MM.1S (cell line): Measurements from ENCODE around the gene RERE.
A peak's percentile ranks its signal among the peaks of the same experiment; 100 is the strongest.

Experiments
- DNase-seq: peaks from one replicate; pipeline ENCODE4 v3.0.0-alpha.2; 2015
- H2AFZ ChIP-seq: fragments of 300-600 bp; sonication (generic); 2 replicates; pipeline ENCODE4 v1.6.0; 2016; ENCODE audit warnings: antibody characterized with exemption, low read length
- H3F3A ChIP-seq: fragments of 300-600 bp; sonication (generic); 2 replicates; pipeline ENCODE4 v1.6.1; 2016; ENCODE audit warnings: mild to moderate bottlenecking, antibody characterized with exemption, low read length, moderate library complexity, mixed read lengths; ENCODE audit not compliant: insufficient read depth
- H3K27ac ChIP-seq: fragments of 300-600 bp; sonication (generic); 2 replicates; pipeline ENCODE4 v1.5.1; 2016; ENCODE audit warnings: mild to moderate bottlenecking, low read length
- H3K27me3 ChIP-seq: fragments of 300-600 bp; sonication (generic); replicated peaks from 2 replicates; pipeline ENCODE4 v1.6.0; 2016; ENCODE audit warnings: low read length; ENCODE audit not compliant: insufficient read depth
- H3K36me3 ChIP-seq: fragments of 300-600 bp; sonication (generic); replicated peaks from 2 replicates; pipeline ENCODE4 v1.6.1; 2016; ENCODE audit warnings: mild to moderate bottlenecking, low read length, mixed read lengths; ENCODE audit not compliant: insufficient read depth
- H3K4me1 ChIP-seq: fragments of 300-600 bp; sonication (generic); 2 replicates; pipeline ENCODE4 v1.6.1; 2016; ENCODE audit warnings: low read length, mixed read lengths
- H3K4me2 ChIP-seq: fragments of 300-600 bp; sonication (generic); 2 replicates; pipeline ENCODE4 v1.6.0; 2016; ENCODE audit warnings: low read depth, low read length
- H3K4me3 ChIP-seq: fragments of 300-600 bp; sonication (generic); 2 replicates; pipeline ENCODE4 v1.5.1; 2016; ENCODE audit warnings: low read length, mixed read lengths
- H3K79me2 ChIP-seq: fragments of 300-600 bp; sonication (generic); 2 replicates; pipeline ENCODE4 v1.6.1; 2016; ENCODE audit warnings: mixed run types, low read length, mixed read lengths
- H3K9ac ChIP-seq: fragments of 300-600 bp; sonication (generic); 2 replicates; pipeline ENCODE4 v1.6.1; 2016; ENCODE audit warnings: low read length, mixed read lengths
- H3K9me2 ChIP-seq: fragments of 300-600 bp; sonication (generic); replicated peaks from 2 replicates; pipeline ENCODE4 v1.6.1; 2016; ENCODE audit warnings: mild to moderate bottlenecking, low read length, mixed read lengths; ENCODE audit not compliant: insufficient read depth
- H3K9me3 ChIP-seq: fragments of 300-600 bp; sonication (generic); replicated peaks from 2 replicates; pipeline ENCODE4 v1.6.1; 2016; ENCODE audit warnings: mild to moderate bottlenecking, low read length, mixed read lengths; ENCODE audit not compliant: insufficient read depth
- H4K20me1 ChIP-seq: fragments of 300-600 bp; sonication (generic); 2 replicates; pipeline ENCODE4 v1.6.1; 2016; ENCODE audit warnings: mild to moderate bottlenecking, low read length, moderate library complexity, mixed read lengths; ENCODE audit not compliant: insufficient read depth
- EZH2 ChIP-seq: fragments of 300-600 bp; sonication (generic); optimal IDR thresholded peaks from 2 replicates; pipeline ENCODE3; 2017; ENCODE audit warnings: low read depth, mild to moderate bottlenecking, antibody characterized with exemption, low read length, mixed read lengths
- EZH2phosphoT487 ChIP-seq: fragments of 300-600 bp; sonication (generic); IDR thresholded peaks from 2 replicates; pipeline ENCODE4 v1.6.1; 2018; ENCODE audit warnings: antibody characterized with exemption, low read length
- TF ChIP-seq, protein P1 (sequence below): fragments of 300-600 bp; sonication (generic); IDR thresholded peaks from 2 replicates; pipeline ENCODE4 v1.5.1; 2016; ENCODE audit warnings: antibody characterized with exemption, low read length, mixed read lengths

RERE gene

DNA sequence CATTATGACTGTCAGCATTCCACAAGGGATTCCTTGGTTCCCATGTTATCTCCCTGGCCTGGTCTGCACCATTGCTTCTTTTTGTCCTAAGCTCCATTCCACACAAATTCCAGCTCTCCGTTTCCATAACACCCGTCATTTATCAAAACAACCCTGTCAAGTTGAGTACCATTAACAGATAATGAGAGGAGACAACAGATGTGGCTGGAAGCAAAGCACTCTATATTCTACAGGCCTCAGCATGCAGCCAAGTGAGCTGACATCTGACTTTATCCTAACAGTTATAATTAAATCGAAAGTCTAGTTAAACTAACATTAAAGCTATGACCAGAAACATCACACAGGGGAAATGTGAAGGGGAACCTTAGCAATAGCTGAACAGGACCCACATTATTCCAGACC is 110.4 kb downstream of the RERE start:
- Histone ChIP-seq H3K4me1 (peaks cover 29% of the 10 kb centered on the region), H3K9me2 (no peaks in the 10 kb centered on the region), H3K27me3 (no peaks in the 10 kb centered on the region), H3K36me3 (no peaks in the 10 kb centered on the region), H3K79me2 (peaks cover 9% of the 10 kb centered on the region), H2AFZ (no peak overlapping the region), H3K9me3 (no peaks in the 10 kb centered on the region), H3F3A (peaks cover 33% of the 10 kb centered on the region), H3K27ac (no peak overlapping the region), H4K20me1 (no peaks in the 10 kb centered on the region), H3K4me2 (no peak overlapping the region), H3K4me3 (no peak overlapping the region), H3K9ac (no peak overlapping the region)
- DNase-seq = no peak
- TF ChIP-seq, protein P1, sequence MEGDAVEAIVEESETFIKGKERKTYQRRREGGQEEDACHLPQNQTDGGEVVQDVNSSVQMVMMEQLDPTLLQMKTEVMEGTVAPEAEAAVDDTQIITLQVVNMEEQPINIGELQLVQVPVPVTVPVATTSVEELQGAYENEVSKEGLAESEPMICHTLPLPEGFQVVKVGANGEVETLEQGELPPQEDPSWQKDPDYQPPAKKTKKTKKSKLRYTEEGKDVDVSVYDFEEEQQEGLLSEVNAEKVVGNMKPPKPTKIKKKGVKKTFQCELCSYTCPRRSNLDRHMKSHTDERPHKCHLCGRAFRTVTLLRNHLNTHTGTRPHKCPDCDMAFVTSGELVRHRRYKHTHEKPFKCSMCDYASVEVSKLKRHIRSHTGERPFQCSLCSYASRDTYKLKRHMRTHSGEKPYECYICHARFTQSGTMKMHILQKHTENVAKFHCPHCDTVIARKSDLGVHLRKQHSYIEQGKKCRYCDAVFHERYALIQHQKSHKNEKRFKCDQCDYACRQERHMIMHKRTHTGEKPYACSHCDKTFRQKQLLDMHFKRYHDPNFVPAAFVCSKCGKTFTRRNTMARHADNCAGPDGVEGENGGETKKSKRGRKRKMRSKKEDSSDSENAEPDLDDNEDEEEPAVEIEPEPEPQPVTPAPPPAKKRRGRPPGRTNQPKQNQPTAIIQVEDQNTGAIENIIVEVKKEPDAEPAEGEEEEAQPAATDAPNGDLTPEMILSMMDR = no peak
- TF ChIP-seq EZH2phosphoT487 (no peak), EZH2 (no peak)

DNA sequence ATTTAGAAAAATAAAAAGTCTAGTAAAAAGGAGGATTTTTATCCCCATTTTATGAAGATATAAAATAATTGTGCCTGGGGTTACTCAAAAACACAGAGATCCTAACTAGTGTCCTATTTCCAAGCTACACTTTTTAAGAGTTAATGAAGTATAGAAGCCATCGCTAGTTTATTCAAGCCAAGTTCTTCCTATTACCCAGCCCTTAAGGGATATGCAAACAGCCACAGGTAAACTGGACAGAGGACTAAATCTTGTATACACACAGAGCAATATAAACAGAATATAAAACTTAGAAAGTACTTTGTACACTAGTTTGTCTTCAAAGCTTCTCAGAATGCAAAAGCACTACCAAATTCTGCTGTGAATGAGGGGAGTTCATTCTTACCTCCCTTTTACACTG is 111.1 kb downstream of the RERE start:
- H3K9me3 ChIP-seq = no peaks in the 10 kb centered on the region
- H3K4me2 ChIP-seq = no peak overlapping the region
- no peak overlapping the region for H3K9ac ChIP-seq
- peaks cover 22% of the 10 kb centered on the region for H3K4me1 ChIP-seq
- H3K27ac ChIP-seq = no peak overlapping the region
- peaks cover 13% of the 10 kb centered on the region for H3K79me2 ChIP-seq
- H2AFZ ChIP-seq = no peak overlapping the region
- H3F3A ChIP-seq = peaks cover 37% of the 10 kb centered on the region
- H3K27me3 ChIP-seq = no peaks in the 10 kb centered on the region
- no peaks in the 10 kb centered on the region for H4K20me1 ChIP-seq
- no peaks in the 10 kb centered on the region for H3K9me2 ChIP-seq
- TF ChIP-seq EZH2 (no peak), EZH2phosphoT487 (no peak)
- TF ChIP-seq, protein P1 = no peak
- no peak for DNase-seq
- H3K36me3 ChIP-seq = no peaks in the 10 kb centered on the region
- H3K4me3 ChIP-seq = no peak overlapping the region

DNA sequence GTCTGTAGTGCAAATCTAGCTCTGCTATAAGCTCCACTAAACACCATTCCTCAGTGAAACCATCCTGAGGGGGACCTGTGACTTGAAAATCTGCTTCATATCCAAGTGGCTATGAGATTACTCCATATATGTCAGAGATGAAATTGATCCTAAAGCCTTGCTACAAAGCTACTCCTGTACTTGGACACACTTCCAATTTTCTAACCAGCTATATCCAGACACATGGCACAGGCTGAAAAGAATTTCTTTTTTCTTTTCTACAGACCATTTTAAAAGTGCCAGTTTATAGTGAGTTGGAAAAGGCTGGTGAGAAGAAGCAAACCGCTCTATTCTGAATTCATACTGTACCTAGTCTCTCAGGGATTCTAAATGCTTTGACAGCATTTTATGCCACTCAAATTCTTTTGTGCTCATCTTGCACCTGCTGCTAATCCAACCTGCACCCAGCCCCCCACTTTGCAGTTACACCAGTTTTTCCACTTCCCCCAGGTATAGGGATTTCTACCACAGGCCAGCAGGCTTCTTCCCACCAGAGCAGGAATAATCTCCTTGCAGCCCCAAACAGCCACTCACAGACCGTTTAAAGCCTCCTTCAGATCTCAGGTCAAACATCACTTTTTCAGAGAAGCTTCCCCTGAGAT is 112.5 kb downstream of the RERE start:
- peak; percentile 64 for DNase-seq
- H3K4me2 ChIP-seq = peak overlapping the region; percentile 71
- no peaks in the 10 kb centered on the region for H3K9me3 ChIP-seq
- no peaks in the 10 kb centered on the region for H3K27me3 ChIP-seq
- 0 out of 2 replicates have a peak overlapping the region, but pooled peaks have one; percentile 5 for H2AFZ ChIP-seq
- no peaks in the 10 kb centered on the region for H4K20me1 ChIP-seq
- peaks cover 30% of the 10 kb centered on the region for H3K4me1 ChIP-seq
- peak overlapping the region; percentile 67 for H3K27ac ChIP-seq
- H3F3A ChIP-seq = peaks cover 44% of the 10 kb centered on the region
- H3K79me2 ChIP-seq = peaks cover 24% of the 10 kb centered on the region
- H3K4me3 ChIP-seq = no peak overlapping the region; the same call in 1 of the 2 replicates
- no peaks in the 10 kb centered on the region for H3K36me3 ChIP-seq
- TF ChIP-seq, protein P1 = no peak
- TF ChIP-seq EZH2phosphoT487 = no peak
- TF ChIP-seq EZH2 = no peak
- H3K9me2 ChIP-seq = no peaks in the 10 kb centered on the region
- no peak overlapping the region; the same call in 1 of the 2 replicates for H3K9ac ChIP-seq
